HG03025 (cell line): Measurements from ENCODE around the gene C9orf43.
"Not testable (repeated sequence)": the region's sequence is repeated elsewhere in the genome, so short reads cannot be mapped to it uniquely, and the experiment has no call there.

Experiments used
- ATAC-seq: cut with Tn5 transposase; IDR thresholded peaks from one replicate; pipeline ENCODE4 v1.9.1; 2021; ENCODE audit warnings: mild to moderate bottlenecking, moderate library complexity; ENCODE audit not compliant: unreplicated experiment, low FRiP score

Gene C9orf43

DNA sequence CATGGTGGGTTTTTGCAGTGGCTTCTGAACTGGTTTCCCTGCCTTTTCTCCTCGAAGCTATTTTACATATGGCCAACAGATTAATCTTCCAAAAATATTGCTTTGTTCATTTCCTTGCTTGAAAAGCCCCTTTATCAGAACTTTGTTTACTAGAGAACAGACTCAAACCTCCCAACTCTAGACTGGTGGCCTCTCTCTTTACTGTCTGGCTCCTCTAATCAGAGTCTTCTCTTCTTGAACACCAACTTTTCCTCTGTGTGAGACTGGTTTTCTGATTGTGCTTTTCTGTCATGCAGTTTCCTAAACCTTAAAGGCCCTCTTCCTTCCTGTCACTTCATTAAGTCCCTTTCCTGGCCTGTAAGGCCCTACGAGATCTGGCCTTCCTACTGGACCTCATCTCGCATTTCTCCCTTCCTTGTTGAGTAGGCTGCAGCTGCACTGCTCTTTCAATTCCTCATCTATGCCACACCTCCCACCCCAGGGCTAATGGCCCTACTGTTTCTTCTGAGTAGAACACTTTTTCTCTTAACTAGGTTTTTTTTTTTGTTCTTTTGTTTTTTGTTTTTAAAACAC is 5.7 kb downstream of the C9orf43 start:
- peak; percentile 98 for ATAC-seq

- no peak for ATAC-seq
Measured at GRCh38 chr9:113417370-113417769, 6.8 kb downstream of the C9orf43 start.

DNA sequence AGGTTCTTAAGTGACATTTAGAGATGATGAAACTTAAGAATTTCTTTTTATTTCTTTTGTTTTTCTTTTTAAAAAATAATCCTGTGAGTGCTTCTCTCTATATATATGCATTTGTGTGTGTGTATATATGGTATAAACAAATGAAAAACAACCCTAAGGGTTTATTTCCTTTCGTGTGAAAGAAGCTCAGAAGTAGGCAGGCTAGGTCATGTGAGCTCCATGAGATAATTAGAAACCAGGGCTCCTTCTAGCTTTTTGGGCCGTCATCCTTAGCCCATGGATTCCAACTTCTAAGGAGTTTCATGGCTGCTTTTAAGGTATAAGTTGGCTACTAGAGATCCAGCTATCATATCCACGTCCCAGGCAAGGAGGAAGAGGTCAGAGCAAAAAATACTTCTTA is 11.2 kb downstream of the C9orf43 start:
- no peak for ATAC-seq

GRCh38 chr9:113425072-113425471 is 14.5 kb downstream of the C9orf43 start:
- no peak for ATAC-seq

- ATAC-seq: no peak
Measured at GRCh38 chr9:113426701-113427100, 16.2 kb downstream of the C9orf43 start.

- no peak for ATAC-seq
Measured at GRCh38 chr9:113427629-113428028, 17.1 kb downstream of the C9orf43 start.

DNA sequence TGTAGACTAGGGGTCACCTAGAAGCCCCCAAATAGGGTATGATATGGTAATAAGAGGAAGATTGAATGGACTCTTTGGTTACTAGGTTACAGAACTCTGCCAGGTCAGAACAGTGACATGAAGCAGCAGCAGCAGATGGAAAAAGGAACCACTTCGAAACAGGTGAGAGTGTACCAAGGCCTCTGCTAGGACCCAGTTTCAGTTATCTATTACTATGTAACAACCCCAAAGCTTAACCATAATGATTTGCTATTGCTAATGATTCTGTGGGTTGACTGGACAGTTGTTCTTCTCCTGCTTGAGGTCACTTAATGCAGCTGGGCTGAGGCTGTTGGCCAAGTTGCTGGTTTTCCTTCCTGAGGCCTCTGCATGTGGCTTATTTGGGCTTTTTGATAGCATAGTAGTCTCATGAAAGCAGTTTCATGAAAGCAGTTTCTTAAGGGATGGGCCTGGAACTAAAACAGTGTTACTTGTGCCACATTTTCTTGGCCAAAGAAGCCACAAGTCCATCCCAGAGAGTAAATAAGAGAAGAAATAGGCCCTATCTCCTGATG is 17.6 kb downstream of the C9orf43 start:
- no peak for ATAC-seq

- no peak for ATAC-seq
Measured at GRCh38 chr9:113431191-113431590, 20.6 kb downstream of the C9orf43 start.

- ATAC-seq: no peak
Measured at GRCh38 chr9:113436728-113437515, 26.4 kb downstream of the C9orf43 start.

- ATAC-seq: not testable (repeated sequence)
Measured at GRCh38 chr9:113437716-113438115, 27.2 kb downstream of the C9orf43 start.

DNA sequence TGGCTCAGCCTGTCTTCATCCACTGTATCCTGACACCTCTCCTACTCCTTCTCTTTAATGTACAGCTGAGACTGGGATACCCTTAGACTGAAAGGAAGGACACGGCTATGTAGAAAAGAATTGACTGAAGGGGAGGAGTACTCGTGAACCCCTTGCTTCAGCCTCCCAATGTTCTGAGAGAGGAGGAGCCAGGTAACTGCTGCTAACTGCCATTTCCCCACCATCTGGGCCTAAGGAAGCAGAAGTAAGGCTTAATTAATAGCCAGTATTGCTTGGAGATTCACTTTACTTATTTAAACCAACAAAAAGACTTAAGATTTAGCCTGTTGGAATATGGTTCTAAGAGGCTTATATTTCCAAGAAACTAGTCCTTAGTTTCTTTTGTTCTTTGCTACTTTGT is 34.2 kb downstream of the C9orf43 start:
- no peak for ATAC-seq

DNA sequence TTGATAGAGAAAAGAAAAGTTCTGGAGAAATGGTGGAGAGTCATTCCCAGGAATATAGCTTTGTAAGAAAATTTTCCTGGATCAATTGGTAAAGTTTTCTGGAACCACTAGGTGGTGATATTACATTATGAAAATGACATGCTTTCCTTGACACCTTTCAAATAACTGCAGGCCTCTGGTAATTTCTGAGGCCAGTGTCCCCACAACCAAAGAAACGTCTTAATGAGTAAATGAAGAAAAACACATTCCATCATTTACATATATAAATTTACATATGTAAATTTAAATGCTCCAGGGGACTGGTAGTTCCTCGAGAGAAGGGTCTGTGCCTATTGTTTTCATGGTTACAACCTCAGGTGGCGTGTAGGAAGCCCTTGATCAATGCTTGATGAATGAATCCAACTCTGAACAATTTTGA is 35.8 kb downstream of the C9orf43 start:
- ATAC-seq: no peak

DNA sequence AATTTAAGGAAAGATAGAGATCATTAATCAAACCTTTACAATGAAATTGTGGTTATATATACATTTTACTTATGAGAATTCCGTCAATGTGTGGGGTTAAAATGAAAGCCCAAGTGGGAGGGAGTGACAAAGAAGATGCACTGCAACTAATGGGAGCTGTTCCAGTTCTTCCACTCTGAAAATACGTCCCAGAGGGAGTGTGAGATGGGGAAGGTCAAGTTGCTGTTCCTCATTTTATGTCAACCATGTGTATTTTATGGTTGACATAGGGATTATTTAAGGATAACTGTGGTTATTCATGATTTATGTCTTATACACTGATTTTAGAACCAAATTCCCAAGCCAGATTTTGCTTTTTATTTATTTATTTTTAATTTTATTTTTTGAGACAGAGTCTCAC is 38.8 kb downstream of the C9orf43 start:
- no peak for ATAC-seq

GRCh38 chr9:113452113-113452605 is 41.6 kb downstream of the C9orf43 start:
- no peak for ATAC-seq

- ATAC-seq: no peak
Measured at GRCh38 chr9:113454914-113455761, 44.6 kb downstream of the C9orf43 start.

DNA sequence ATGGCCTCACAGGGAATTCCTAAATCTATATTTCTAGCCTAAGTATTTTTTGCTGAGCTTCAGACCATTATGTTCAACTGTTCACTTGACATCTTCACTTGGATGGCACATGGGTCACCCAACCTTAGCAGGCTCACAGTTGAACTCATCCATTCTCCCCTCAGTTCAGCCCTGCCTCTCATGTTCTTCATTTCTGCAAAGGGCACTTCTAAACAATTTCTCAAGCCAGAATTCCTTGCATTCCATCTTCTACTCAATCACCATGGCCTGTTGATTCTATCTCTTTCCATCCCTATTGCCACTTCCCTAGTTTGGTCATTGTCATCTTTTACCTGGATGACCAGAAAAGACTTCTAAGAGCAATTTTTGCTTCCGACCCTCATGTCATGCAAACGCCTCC is 45.7 kb downstream of the C9orf43 start:
- no peak for ATAC-seq

DNA sequence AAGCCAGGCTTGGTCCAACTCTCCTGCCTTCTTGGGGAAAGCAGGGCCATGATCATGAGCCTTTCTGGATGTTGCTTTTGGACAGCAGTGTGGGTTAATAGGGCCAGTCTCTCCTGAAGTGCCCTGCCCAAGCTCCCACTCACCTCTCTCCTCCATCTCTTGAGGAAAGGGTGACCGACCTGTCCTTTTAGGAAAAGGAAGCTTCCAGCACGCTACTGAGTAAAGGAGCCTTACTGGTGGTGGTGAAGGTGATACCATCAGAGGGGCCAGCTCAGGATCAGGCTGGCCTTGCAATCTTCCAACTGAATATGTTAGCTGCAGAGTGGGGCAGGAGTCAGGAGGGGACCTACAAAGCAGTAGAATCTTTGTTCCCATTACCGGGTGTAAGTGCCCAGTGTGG is 50.7 kb downstream of the C9orf43 start:
- ATAC-seq: no peak

DNA sequence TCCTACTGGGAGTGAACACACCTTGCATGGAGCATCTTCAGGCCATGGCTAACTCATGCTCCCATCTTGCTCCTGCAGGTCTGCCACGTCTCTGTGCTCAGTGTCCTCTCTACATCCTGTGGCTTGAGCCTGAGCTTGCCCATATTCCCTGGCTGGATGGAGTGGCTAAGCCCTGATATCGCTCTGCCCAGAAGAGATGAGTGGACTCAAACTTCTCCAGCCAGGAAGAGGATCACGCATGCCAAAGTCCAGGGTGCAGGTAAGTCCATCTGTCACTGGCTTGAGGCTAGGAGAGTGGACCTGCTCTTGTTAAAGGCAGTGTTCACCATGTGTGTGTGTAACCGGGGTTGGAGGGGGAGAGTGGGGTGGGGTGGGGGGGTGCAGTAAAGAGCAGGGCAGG is 51.4 kb downstream of the C9orf43 start:
- no peak for ATAC-seq

GRCh38 chr9:113462781-113463286 is 52.3 kb downstream of the C9orf43 start:
- ATAC-seq: no peak

- no peak for ATAC-seq
Measured at GRCh38 chr9:113463418-113464285, 53.1 kb downstream of the C9orf43 start, which contains the start of gene RGS3. Gene RGS3 (plus strand): TSS chr9:113463727. CDS start chr9:113463803, 76 bp downstream.
